ENCODE measurements around the gene HECTD3.

The HECTD3 gene

GRCh38 chr1:45016090-45016697 lies 5.1 kb upstream of the HECTD3 start:
- no peak for DNase-seq (ENCODE audit: extremely low spot score)
- ChIA-PET POLR2A (interaction anchor here (1.0 kb wide), 1 partner anchor 282 kb away, joined by 3 read pairs; no protein-coding TSS in a partner anchor), CTCF (interaction anchor here (1.0 to 11.2 kb wide), 2 partner anchors 284 to 285 kb away, joined by 3 to 139 read pairs; partner anchors contain the start of gene RNU5D-1)
- no peak for TF ChIP-seq L3MBTL2 (conservative IDR thresholded peaks at IDR 0.05)
- no peak for TF ChIP-seq NFRKB (IDR thresholded peaks at IDR 0.05)
- no peak for TF ChIP-seq ZNF384 (IDR thresholded peaks at IDR 0.05)
- no peak for TF ChIP-seq SUZ12 (IDR thresholded peaks at IDR 0.05)
- TF ChIP-seq FOXM1 (IDR thresholded peaks at IDR 0.05; ENCODE audit: borderline replicate concordance) = no peak
- TF ChIP-seq LEF1 (IDR thresholded peaks at IDR 0.05; ENCODE audit: borderline replicate concordance) = no peak
- no peak for TF ChIP-seq FOXA1 (IDR thresholded peaks at IDR 0.05)

GRCh38 chr1:45015683-45016082 lies 4.6 kb upstream of the HECTD3 start:
- DNase-seq (ENCODE audit: extremely low spot score) = no peak
- CTCF ChIA-PET = interaction anchor here (1.0 to 11.2 kb wide), 2 partner anchors 285 kb away, joined by 3 to 139 read pairs; partner anchors contain the start of gene RNU5D-1
- no peak for TF ChIP-seq FOXA1 (IDR thresholded peaks at IDR 0.05)
- TF ChIP-seq SUZ12 (IDR thresholded peaks at IDR 0.05) = no peak
- no peak for TF ChIP-seq SP1 (IDR thresholded peaks at IDR 0.05)
- TF ChIP-seq L3MBTL2 (conservative IDR thresholded peaks at IDR 0.05) = no peak
- no peak for TF ChIP-seq LEF1 (IDR thresholded peaks at IDR 0.05; ENCODE audit: borderline replicate concordance)
- TF ChIP-seq CTBP1 (IDR thresholded peaks at IDR 0.05; ENCODE audit: borderline replicate concordance) = no peak
- no peak for TF ChIP-seq NFRKB (IDR thresholded peaks at IDR 0.05)
- no peak for TF ChIP-seq HDGF (IDR thresholded peaks at IDR 0.05; ENCODE audit: borderline replicate concordance)
- TF ChIP-seq BHLHE40 (IDR thresholded peaks at IDR 0.05; ENCODE audit: borderline replicate concordance) = no peak
- TF ChIP-seq ZNF384 (IDR thresholded peaks at IDR 0.05) = no peak
- no peak for TF ChIP-seq TARDBP (IDR thresholded peaks at IDR 0.05)
- TF ChIP-seq ELF4 (IDR thresholded peaks at IDR 0.05) = no peak
- no peak for TF ChIP-seq FOXM1 (IDR thresholded peaks at IDR 0.05; ENCODE audit: borderline replicate concordance)
- no peak for TF ChIP-seq PKNOX1 (IDR thresholded peaks at IDR 0.05)
- TF ChIP-seq ARNT (IDR thresholded peaks at IDR 0.05) = no peak
- TF ChIP-seq FOXK2 (IDR thresholded peaks at IDR 0.05) = no peak
- POLR2A ChIA-PET = interaction anchor here (6.2 kb wide), 1 partner anchor 285 kb away, joined by 154 read pairs; no protein-coding TSS in a partner anchor

GRCh38 chr1:45014321-45015028 lies 3.4 kb upstream of the HECTD3 start:
- TF ChIP-seq FOXA1 (IDR thresholded peaks at IDR 0.05) (no peak), ELF4 (IDR thresholded peaks at IDR 0.05) (no peak), SUZ12 (IDR thresholded peaks at IDR 0.05) (no peak), BHLHE40 (IDR thresholded peaks at IDR 0.05; ENCODE audit: borderline replicate concordance) (no peak), HDGF (IDR thresholded peaks at IDR 0.05; ENCODE audit: borderline replicate concordance) (no peak), ARNT (IDR thresholded peaks at IDR 0.05) (no peak), LEF1 (IDR thresholded peaks at IDR 0.05; ENCODE audit: borderline replicate concordance) (no peak), FOXK2 (IDR thresholded peaks at IDR 0.05) (no peak), CTBP1 (IDR thresholded peaks at IDR 0.05; ENCODE audit: borderline replicate concordance) (no peak), L3MBTL2 (conservative IDR thresholded peaks at IDR 0.05) (no peak), ZNF384 (IDR thresholded peaks at IDR 0.05) (no peak), PKNOX1 (IDR thresholded peaks at IDR 0.05) (no peak), TARDBP (IDR thresholded peaks at IDR 0.05) (no peak)
- peak; percentile 71 for DNase-seq (ENCODE audit: extremely low spot score)
- CTCF ChIA-PET = interaction anchor here (0.6 to 11.2 kb wide), 7 partner anchors 95 to 507 kb away, joined by 3 to 139 read pairs (median 3); partner anchors contain the start of gene PRDX1
- POLR2A ChIA-PET = interaction anchor here (0.7 to 6.2 kb wide), 8 partner anchors 11 to 326 kb away, joined by 3 to 154 read pairs (median 5); partner anchors contain the start of genes EIF2B3, MUTYH, PTCH2 and TOE1

GRCh38 chr1:45013551-45014209 lies 2.6 kb upstream of the HECTD3 start:
- TF ChIP-seq L3MBTL2 (conservative IDR thresholded peaks at IDR 0.05) (no peak), HDGF (IDR thresholded peaks at IDR 0.05; ENCODE audit: borderline replicate concordance) (no peak)
- ChIA-PET CTCF (interaction anchor here (0.6 to 11.2 kb wide), 5 partner anchors 278 to 479 kb away, joined by 3 to 139 read pairs (median 5); no protein-coding TSS in a partner anchor), POLR2A (interaction anchor here (0.7 to 6.2 kb wide), 10 partner anchors 11 to 326 kb away, joined by 3 to 154 read pairs (median 13); partner anchors contain the start of genes BEST4, EIF2B3, MUTYH and PTCH2)
- no peak for DNase-seq (ENCODE audit: extremely low spot score)

GRCh38 chr1:45012639-45013278 lies 1.6 kb upstream of the HECTD3 start:
- no peak for TF ChIP-seq SUZ12 (IDR thresholded peaks at IDR 0.05)
- no peak for TF ChIP-seq FOXA1 (IDR thresholded peaks at IDR 0.05)
- no peak for TF ChIP-seq SP1 (IDR thresholded peaks at IDR 0.05)
- TF ChIP-seq FOXK2 (IDR thresholded peaks at IDR 0.05) = no peak
- no peak for TF ChIP-seq TARDBP (IDR thresholded peaks at IDR 0.05)
- no peak for TF ChIP-seq CTBP1 (IDR thresholded peaks at IDR 0.05; ENCODE audit: borderline replicate concordance)
- ChIA-PET CTCF (interaction anchor here (0.8 to 11.2 kb wide), 6 partner anchors 190 to 480 kb away, joined by 3 to 139 read pairs (median 4); partner anchors contain the start of gene BEST4), POLR2A (interaction anchor here (0.6 to 6.2 kb wide), 19 partner anchors 10 to 479 kb away, joined by 3 to 154 read pairs (median 14); partner anchors contain the start of genes BEST4, MUTYH, PLK3 and PTCH2)
- peak; percentile 53 for DNase-seq (ENCODE audit: extremely low spot score)

All from HEK293T (cell line).